Naive thymus-derived CD4-positive, alpha-beta T cell (primary cell): ENCODE results near the gene CCR6. TPM values are rescaled to one million over a fixed set of nuclear protein-coding genes. Genes with fewer than 3 reads are reported as not detected.

Experiments used
- ATAC-seq: fragments of 150-1000 bp; cut with Tn5 transposase; 2 replicates; pipeline ENCODE4 v1.10.0; 2021; ENCODE audit warnings: mild to moderate bottlenecking, moderate library complexity
- CTCF ChIA-PET: fragments of 350-600 bp; sonication (Branson Sonifier 250); formaldehyde crosslinking; loops from one replicate; lab custom pipeline; 2021; ENCODE audit warnings: antibody characterized with exemption; lab: Charles Lee
- POLR2A ChIA-PET: fragments of 350-600 bp; sonication (Branson Sonifier 250); formaldehyde crosslinking; loops from one replicate; lab custom pipeline; 2021; ENCODE audit warnings: antibody characterized with exemption, inconsistent platforms; lab: Charles Lee
- DNase-seq, 9 donors: peaks; one replicate each; pipeline versions ENCODE4 v3.0.0 to v3.0.0-alpha.2; 2020 to 2022; ENCODE audit warnings: mixed read lengths in 1 of 9
- H3K27ac ChIP-seq: one replicate; pipeline ENCODE4 v1.7.0; 2013; ENCODE audit warnings: mild to moderate bottlenecking, low read depth, low read length, moderate library complexity
- H3K27me3 ChIP-seq, 2 donors: one replicate each; pipeline ENCODE4 v1.7.0; 2013; ENCODE audit warnings: low read length in 2 of 2, mild to moderate bottlenecking in 2 of 2, moderate library complexity in 2 of 2; ENCODE audit not compliant: control insufficient read depth in 2 of 2, insufficient read depth in 2 of 2
- H3K36me3 ChIP-seq, 3 experiments: 1 replicate in 2 of 3; 2 replicates in 1 of 3; pipeline ENCODE4 v1.7.0; 2013; ENCODE audit warnings: low read length in 3 of 3, mild to moderate bottlenecking in 3 of 3, moderate library complexity in 1 of 3; ENCODE audit not compliant: insufficient read depth in 3 of 3, control insufficient read depth in 2 of 3
- H3K4me1 ChIP-seq, 2 donors: one replicate each; pipeline ENCODE4 v1.7.0; 2013; ENCODE audit warnings: low read length in 2 of 2, mild to moderate bottlenecking in 2 of 2, moderate library complexity in 1 of 2; ENCODE audit not compliant: control insufficient read depth in 2 of 2, insufficient read depth in 2 of 2
- H3K4me3 ChIP-seq: 2 replicates; pipeline ENCODE4 v1.7.0; 2013; ENCODE audit warnings: mild to moderate bottlenecking, low read length
- H3K9me3 ChIP-seq, 3 experiments: 1 replicate in 2 of 3; 2 replicates in 1 of 3; pipeline ENCODE4 v1.7.0; 2013; ENCODE audit warnings: low read length in 3 of 3; ENCODE audit not compliant: control insufficient read depth in 2 of 3
- H3K27ac Mint-ChIP-seq, 9 donors: one replicate each; pipeline ENCODE4 v1.8.0; 2020 to 2022; ENCODE audit warnings: mixed read lengths in 9 of 9, mild to moderate bottlenecking in 8 of 9, moderate library complexity in 5 of 9, inconsistent platforms in 2 of 9
- H3K27me3 Mint-ChIP-seq, 5 donors: one replicate each; pipeline ENCODE4 v1.8.0; 2021 to 2022; ENCODE audit warnings: mixed read lengths in 5 of 5, mild to moderate bottlenecking in 1 of 5
- H3K36me3 Mint-ChIP-seq, 5 donors: one replicate each; pipeline ENCODE4 v1.8.0; 2020 to 2022; ENCODE audit warnings: mixed read lengths in 5 of 5, mild to moderate bottlenecking in 3 of 5, inconsistent platforms in 1 of 5
- H3K4me1 Mint-ChIP-seq, 7 donors: one replicate each; pipeline ENCODE4 v1.8.0; 2020 to 2022; ENCODE audit warnings: mixed read lengths in 7 of 7, mild to moderate bottlenecking in 3 of 7, inconsistent platforms in 1 of 7
- H3K4me3 Mint-ChIP-seq, 10 donors: one replicate each; pipeline ENCODE4 v1.8.0; 2020 to 2022; ENCODE audit warnings: mild to moderate bottlenecking in 10 of 10, mixed read lengths in 10 of 10, moderate library complexity in 6 of 10, inconsistent platforms in 2 of 10
- H3K9me3 Mint-ChIP-seq, 11 donors: one replicate each; pipeline ENCODE4 v1.8.0; 2020 to 2022; ENCODE audit warnings: mixed read lengths in 11 of 11, mild to moderate bottlenecking in 4 of 11, inconsistent platforms in 1 of 11, moderate library complexity in 1 of 11
- intact Hi-C, 2 donors: fragments of 100-400 bp; cut with micrococcal nuclease; formaldehyde crosslinking; loops; one replicate each; pipeline ENCODE4 v1.15.1; 2023
- polyA plus RNA-seq, 2 donors: library from polyadenylated mRNA; unstranded; fragments of 300-500 nt; fragmentation: Illumina TruSeq; gene quantifications; one replicate each; pipeline ENCODE4 v1.2.3, GENCODE V29; 2021
- total RNA-seq, 6 experiments: library from RNA in 5 of 6; stranded (reverse) in 5 of 6; gene quantifications; 1 replicate in 5 of 6; 2 replicates in 1 of 6; pipeline ENCODE4 v1.2.3 and lab custom pipeline; 2021 to 2026

Gene CCR6
- total RNA-seq (1 to 10 TPM in 1 of 5 experiments, under 1 TPM in 3, not detected in 1; 0.15 to 4.1 (median 0.48) TPM), polyA plus RNA-seq (under 1 TPM; 0.38 to 0.93 TPM), total RNA-seq (lab: John Stamatoyannopoulos, UW) (not detected)

GRCh38 chr6:167122827-167123657, at the start of gene CCR6:
Gene CCR6, plus strand, starts transcription at chr6:167123096. Its CDS starts 13,039 bp downstream, at chr6:167136135.
- ChIA-PET POLR2A (no interaction called here), CTCF (no interaction called here)
- Histone ChIP-seq H3K4me3 (peak within 1 kb of the TSS; percentile 10), H3K27me3 (no peaks in the 10 kb centered on the region), H3K9me3 (no peaks in the 10 kb centered on the region), H3K27ac (no peak within 1 kb of the TSS), H3K36me3 (no peaks in the 10 kb centered on the region), H3K4me1 (peaks cover 28 to 53% of the 10 kb centered on the region in 2 donors)
- Mint-ChIP-seq H3K27me3 (peaks cover 0 to 5% (median 0%) of the 10 kb centered on the region in 5 donors), H3K9me3 (peaks cover 0 to 2% (median 0%) of the 10 kb centered on the region in 11 donors), H3K27ac (peak within 1 kb of the TSS in 6 of 9 donors; percentile 40 to 93 (median 69)), H3K4me1 (peaks cover 11 to 51% (median 37%) of the 10 kb centered on the region in 7 donors), H3K36me3 (no peaks in the 10 kb centered on the region), H3K4me3 (no peak within 1 kb of the TSS)
- DNase-seq, result no peak
- intact Hi-C loops, result loop anchor here in 1 of 2 donors (5.0 kb wide), 1 partner anchor 126 kb away; the partner anchor contains the start of gene CEP43
- ATAC-seq, result no peak

GRCh38 chr6:167073679-167074274, 49.1 kb upstream of the CCR6 start:
- peaks cover 3 to 45% (median 22%) of the 10 kb centered on the region in 11 donors for H3K9me3 Mint-ChIP-seq
- no peak overlapping the region for H3K27ac Mint-ChIP-seq
- ATAC-seq (no peak), DNase-seq (no peak)
- H3K36me3 Mint-ChIP-seq, result peaks cover 2 to 18% (median 4%) of the 10 kb centered on the region in 5 donors
- no peak overlapping the region for H3K4me3 Mint-ChIP-seq
- Histone ChIP-seq H3K36me3 (no peaks in the 10 kb centered on the region), H3K27ac (no peak overlapping the region), H3K4me3 (no peak overlapping the region), H3K27me3 (no peaks in the 10 kb centered on the region), H3K9me3 (no peaks in the 10 kb centered on the region), H3K4me1 (no peaks in the 10 kb centered on the region)
- ChIA-PET CTCF (no interaction called here), POLR2A (no interaction called here)
- H3K27me3 Mint-ChIP-seq, result peaks cover 5 to 55% (median 5%) of the 10 kb centered on the region in 5 donors
- H3K4me1 Mint-ChIP-seq, result peaks cover 0 to 3% (median 0%) of the 10 kb centered on the region in 7 donors
- intact Hi-C loops, result no loop called here

GRCh38 chr6:167077241-167077932, 45.5 kb upstream of the CCR6 start:
- Mint-ChIP-seq H3K4me3 (no peak overlapping the region), H3K27ac (no peak overlapping the region), H3K9me3 (peaks cover 0 to 20% (median 10%) of the 10 kb centered on the region in 11 donors), H3K4me1 (peaks cover 0 to 5% (median 0%) of the 10 kb centered on the region in 7 donors), H3K27me3 (peaks cover 2 to 26% (median 5%) of the 10 kb centered on the region in 5 donors), H3K36me3 (peaks cover 0 to 10% (median 1%) of the 10 kb centered on the region in 5 donors)
- DNase-seq (no peak), ATAC-seq (no peak)
- POLR2A ChIA-PET, result no interaction called here
- Histone ChIP-seq H3K27ac (no peak overlapping the region), H3K4me3 (no peak overlapping the region), H3K36me3 (no peaks in the 10 kb centered on the region), H3K27me3 (no peaks in the 10 kb centered on the region), H3K4me1 (no peaks in the 10 kb centered on the region), H3K9me3 (no peaks in the 10 kb centered on the region)
- intact Hi-C loops, result no loop called here
- CTCF ChIA-PET, result no interaction called here

GRCh38 chr6:167078745-167079144, 44.2 kb upstream of the CCR6 start:
- Mint-ChIP-seq H3K36me3 (peaks cover 0 to 5% (median 0%) of the 10 kb centered on the region in 5 donors), H3K9me3 (peaks cover 0 to 8% (median 3%) of the 10 kb centered on the region in 11 donors), H3K4me3 (no peak overlapping the region), H3K27me3 (peaks cover 0 to 23% (median 0%) of the 10 kb centered on the region in 5 donors), H3K4me1 (peaks cover 0 to 5% (median 0%) of the 10 kb centered on the region in 7 donors), H3K27ac (no peak overlapping the region)
- Histone ChIP-seq H3K9me3 (no peaks in the 10 kb centered on the region), H3K36me3 (no peaks in the 10 kb centered on the region), H3K4me1 (no peaks in the 10 kb centered on the region), H3K27ac (no peak overlapping the region), H3K4me3 (no peak overlapping the region), H3K27me3 (no peaks in the 10 kb centered on the region)
- POLR2A ChIA-PET, result no interaction called here
- ATAC-seq (no peak), DNase-seq (no peak)
- intact Hi-C loops, result no loop called here
- CTCF ChIA-PET, result no interaction called here

GRCh38 chr6:167079853-167080297, 43.0 kb upstream of the CCR6 start:
- H3K4me3 Mint-ChIP-seq, result no peak overlapping the region
- ATAC-seq, result peak; percentile 94
- no peak overlapping the region for H3K27ac ChIP-seq
- peaks cover 0 to 5% (median 0%) of the 10 kb centered on the region in 7 donors for H3K4me1 Mint-ChIP-seq
- intact Hi-C loops, result no loop called here
- H3K36me3 Mint-ChIP-seq, result no peaks in the 10 kb centered on the region
- H3K9me3 ChIP-seq, result no peaks in the 10 kb centered on the region
- no peaks in the 10 kb centered on the region for H3K4me1 ChIP-seq
- H3K27ac Mint-ChIP-seq, result no peak overlapping the region
- H3K4me3 ChIP-seq, result no peak overlapping the region
- H3K27me3 ChIP-seq, result no peaks in the 10 kb centered on the region
- ChIA-PET CTCF (no interaction called here), POLR2A (no interaction called here)
- peak in 1 of 9 donors; percentile 39 for DNase-seq
- H3K36me3 ChIP-seq, result no peaks in the 10 kb centered on the region
- H3K27me3 Mint-ChIP-seq, result peaks cover 0 to 21% (median 0%) of the 10 kb centered on the region in 5 donors
- peaks cover 0 to 3% (median 0%) of the 10 kb centered on the region in 11 donors for H3K9me3 Mint-ChIP-seq

GRCh38 chr6:167087857-167088354, 35.0 kb upstream of the CCR6 start:
- Histone ChIP-seq H3K27ac (no peak overlapping the region), H3K27me3 (no peaks in the 10 kb centered on the region), H3K4me3 (no peak overlapping the region), H3K4me1 (peaks cover 14 to 16% of the 10 kb centered on the region in 2 donors), H3K9me3 (peaks cover 0 to 11% (median 0%) of the 10 kb centered on the region in 3 experiments), H3K36me3 (no peaks in the 10 kb centered on the region)
- intact Hi-C loops, result no loop called here
- ChIA-PET POLR2A (interaction anchor here (0.6 kb wide), 1 partner anchor 64 kb away, joined by 3 read pairs; no protein-coding TSS in a partner anchor), CTCF (interaction anchor here (1.0 kb wide), 1 partner anchor 35 kb away, joined by 3 read pairs; no protein-coding TSS in a partner anchor)
- H3K36me3 Mint-ChIP-seq, result peaks cover 0 to 5% (median 3%) of the 10 kb centered on the region in 5 donors
- H3K4me1 Mint-ChIP-seq, result peaks cover 25 to 29% (median 27%) of the 10 kb centered on the region in 7 donors
- ATAC-seq (no peak), DNase-seq (no peak)
- H3K27me3 Mint-ChIP-seq, result peaks cover 0 to 16% (median 0%) of the 10 kb centered on the region in 5 donors
- H3K9me3 Mint-ChIP-seq, result peaks cover 0 to 37% (median 15%) of the 10 kb centered on the region in 11 donors
- H3K4me3 Mint-ChIP-seq, result no peak overlapping the region
- H3K27ac Mint-ChIP-seq, result no peak overlapping the region
